DMS153 treated with DMSO at 0.1 percent for 48 hours (cell line): ENCODE measurements around the gene ASB10.

ENCODE experiments used
- DNase-seq: peaks from one replicate; lab custom pipeline; 2025; ENCODE audit not compliant: unreplicated experiment; lab: John Stamatoyannopoulos, UW

The ASB10 gene

DNA sequence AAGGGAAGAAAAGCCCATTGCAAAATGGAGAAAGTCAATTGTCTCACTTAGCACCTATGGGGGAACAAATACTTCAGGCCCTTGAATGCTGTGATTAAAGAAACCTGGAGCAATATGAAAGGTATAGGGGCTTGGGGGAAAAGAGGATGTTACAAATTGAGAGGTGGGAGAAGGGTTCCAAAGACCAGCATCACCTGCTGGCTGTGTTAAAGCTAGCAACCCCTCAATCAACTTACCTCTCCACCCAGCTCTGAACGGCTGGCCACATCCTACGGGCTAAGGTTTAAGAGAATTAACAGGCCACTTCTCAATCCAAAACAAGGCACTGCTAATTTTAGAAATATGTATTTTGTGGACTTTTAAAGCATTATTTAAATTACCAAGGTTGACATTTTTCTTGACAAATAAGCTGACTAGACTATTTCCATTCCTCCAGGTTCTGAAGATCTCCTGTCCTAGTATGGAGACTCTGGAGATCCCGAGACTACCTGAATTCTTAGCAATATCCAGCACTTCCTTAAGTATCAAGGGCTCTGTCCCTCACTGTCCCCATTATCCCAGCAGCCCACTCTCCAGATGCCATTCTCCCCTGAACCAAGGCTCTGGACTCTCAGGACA, 24.2 kb upstream of the ASB10 start:
- no peak for DNase-seq

DNA sequence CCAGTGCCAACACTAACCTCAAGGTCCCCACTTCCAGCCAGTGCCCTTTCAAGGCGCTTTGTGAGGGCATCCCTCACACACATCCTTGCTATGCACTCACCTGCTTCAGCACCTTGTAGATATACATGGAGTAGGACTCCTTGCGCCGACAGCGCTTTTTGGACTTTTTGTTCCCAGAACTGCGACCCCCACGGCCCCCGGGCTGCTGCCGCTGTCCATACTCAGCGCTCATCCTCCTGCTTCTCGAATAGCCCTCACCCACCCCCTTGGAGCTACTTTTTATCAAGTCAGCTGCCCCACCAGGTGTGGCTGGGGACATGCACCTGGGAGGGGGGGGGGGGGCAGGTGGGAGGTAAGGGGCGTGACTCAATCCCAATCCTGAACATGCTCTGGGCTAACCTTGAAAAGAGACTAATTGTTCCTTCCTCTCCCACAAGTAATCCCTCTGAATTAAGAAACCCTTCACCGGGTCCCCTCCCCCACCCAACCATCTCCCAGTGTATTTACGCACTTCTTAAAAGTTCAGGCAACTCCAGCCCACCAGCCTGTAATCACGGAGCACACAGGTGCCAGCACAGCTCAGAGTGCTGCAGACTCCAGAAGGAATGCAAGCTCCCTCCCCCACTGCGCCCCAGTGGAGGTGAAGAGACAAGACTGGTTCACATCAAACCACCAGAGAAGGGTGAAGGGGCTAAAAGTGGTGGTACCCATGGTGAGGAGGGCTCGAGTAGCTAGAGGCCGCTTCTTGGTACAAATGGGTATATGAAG, 23.2 kb upstream of the ASB10 start, which contains the start of gene H2BK1:
TSS of gene H2BK1 (minus strand) at position 402 of the 768 bp plus-strand sequence. CDS start at position 232, 170 bp downstream.
- DNase-seq: no peak

DNA sequence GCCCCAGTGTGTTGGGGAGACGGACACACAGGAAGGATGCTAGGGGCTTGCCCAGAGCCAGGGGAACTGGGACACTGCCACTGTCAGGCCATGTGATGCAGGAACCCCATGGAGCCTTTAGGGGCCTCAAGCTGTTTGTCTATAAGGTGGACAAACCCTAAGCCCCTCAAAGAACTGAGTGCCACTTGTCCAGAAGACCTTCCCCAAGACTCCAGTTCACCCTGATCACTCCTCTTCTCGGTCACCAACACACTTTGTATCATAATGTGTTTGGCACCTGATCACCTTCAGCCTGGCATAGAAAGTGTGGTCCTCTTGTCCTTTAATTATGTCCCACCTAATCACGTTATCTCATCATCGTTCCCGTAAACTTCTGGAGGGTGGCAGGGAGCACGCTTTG, 22.5 kb upstream of the ASB10 start:
- no peak for DNase-seq

DNA sequence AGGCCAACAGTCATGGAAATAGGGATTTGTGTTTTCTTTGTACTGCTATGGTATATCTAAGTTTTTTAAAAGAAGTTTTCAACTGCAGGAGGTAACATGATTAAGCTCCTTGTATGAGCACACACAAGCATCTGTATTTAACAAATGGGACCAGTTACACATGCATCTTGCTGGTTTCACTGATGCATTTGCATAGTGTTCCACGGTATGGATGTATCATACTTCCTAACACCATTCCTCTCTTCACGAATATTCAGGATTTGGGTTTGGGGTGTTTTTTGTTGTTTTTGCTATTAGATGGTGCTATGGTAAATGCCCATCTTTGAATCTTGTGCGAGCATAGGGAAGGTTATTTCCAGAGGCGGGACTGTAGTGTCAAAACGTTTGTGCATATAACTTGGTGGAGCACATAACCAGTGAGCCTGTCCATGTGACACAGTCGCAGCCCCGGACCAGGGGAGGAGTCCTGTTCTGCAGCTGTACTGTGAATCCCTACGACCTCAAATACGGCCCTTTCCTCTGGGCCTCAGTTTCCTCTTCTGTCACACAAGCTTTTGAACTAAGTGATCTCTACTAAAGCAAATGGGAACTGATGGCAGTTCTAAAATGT, 21.3 kb upstream of the ASB10 start:
- DNase-seq: no peak

DNA sequence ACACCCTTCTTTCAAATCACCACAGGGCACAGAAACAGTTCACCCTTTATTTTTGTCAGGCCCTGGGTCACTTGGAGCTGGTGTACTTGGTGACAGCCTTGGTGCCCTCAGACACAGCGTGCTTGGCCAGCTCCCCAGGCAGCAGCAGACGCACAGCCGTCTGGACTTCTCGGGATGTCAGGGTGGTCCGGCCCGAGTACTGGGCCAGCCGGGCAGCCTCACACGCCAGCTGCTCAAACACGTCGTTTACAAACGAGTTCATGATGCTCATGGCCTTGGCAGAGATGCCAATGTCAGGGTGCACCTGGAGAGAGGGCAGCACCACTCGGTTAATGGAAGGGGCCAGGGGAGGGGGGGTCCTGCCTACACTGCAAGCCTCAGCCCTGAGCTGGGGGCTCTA, 20.8 kb upstream of the ASB10 start:
- DNase-seq: no peak

GRCh38 chr7:151207315-151207714, 20.3 kb upstream of the ASB10 start:
- no peak for DNase-seq

DNA sequence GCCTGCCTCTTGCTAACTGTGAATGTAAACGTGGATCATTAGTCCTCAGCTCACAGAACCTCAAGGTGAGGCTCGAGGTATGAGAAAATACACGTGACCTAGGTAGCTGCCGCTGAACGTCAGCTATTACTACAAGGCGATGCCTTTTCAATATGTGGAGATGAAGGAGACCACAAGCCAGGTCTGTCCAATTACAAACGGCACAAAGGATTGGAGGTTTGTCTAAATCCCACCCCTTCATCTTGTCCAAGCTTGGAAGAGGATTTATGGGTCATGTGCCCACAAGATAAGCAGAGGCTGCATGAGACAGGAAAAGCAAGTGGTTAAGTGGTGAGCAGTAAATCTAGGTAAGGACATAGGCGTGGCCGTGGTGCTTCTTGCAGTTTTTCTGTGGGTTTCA, 19.9 kb upstream of the ASB10 start:
- no peak for DNase-seq

GRCh38 chr7:151205730-151206129, 18.7 kb upstream of the ASB10 start:
- DNase-seq: no peak

GRCh38 chr7:151204383-151205032, 17.5 kb upstream of the ASB10 start:
- no peak for DNase-seq

- no peak for DNase-seq
Measured at GRCh38 chr7:151202836-151203235, 15.8 kb upstream of the ASB10 start.

DNA sequence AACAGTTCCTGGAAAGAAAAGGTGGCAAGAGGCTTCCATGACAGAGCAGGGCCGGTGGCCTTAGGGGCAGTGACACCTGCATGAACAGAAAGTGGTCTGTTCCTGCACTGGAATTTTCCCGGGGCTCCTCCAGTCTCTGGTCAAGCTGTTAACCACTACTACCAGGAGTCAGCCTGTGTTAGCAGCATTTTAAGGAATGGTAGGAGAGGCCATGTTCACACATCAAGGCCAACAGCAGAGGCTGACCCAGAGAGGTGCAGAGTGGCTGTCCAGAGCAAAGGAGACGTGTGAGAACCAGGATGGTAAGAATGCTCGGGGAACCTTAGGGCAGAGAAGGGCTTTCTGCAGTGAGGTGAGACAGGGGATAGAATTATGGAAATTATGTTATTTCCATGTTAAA, 14.7 kb upstream of the ASB10 start:
- DNase-seq: no peak

GRCh38 chr7:151201344-151201743, 14.3 kb upstream of the ASB10 start:
- no peak for DNase-seq

- peak; percentile 25 for DNase-seq
Measured at GRCh38 chr7:151198945-151199848, 12.1 kb upstream of the ASB10 start.

DNA sequence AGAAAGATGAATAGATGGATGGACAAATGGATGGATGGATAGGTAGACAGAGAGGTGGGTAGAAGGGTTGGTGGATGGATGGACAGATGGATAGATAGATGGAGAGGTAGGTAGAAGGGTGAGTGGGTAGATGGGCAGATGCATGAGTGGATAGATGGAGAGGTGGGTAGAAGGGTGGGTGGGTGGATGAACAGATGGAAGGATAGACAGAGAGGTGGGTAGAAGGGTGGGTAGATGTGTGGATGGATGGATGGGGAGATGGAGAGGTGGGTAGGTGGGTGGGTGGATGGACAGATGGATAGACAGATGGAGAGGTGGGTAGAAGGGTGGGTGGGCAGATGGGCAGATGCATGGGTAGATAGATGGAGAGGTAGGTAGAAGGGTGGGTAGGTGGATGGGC, 10.9 kb upstream of the ASB10 start:
- DNase-seq: no peak

GRCh38 chr7:151195616-151196450, 8.8 kb upstream of the ASB10 start:
- DNase-seq: no peak

- DNase-seq: no peak
Measured at GRCh38 chr7:151194188-151194587, 7.1 kb upstream of the ASB10 start.

- no peak for DNase-seq
Measured at GRCh38 chr7:151193203-151193978, 6.3 kb upstream of the ASB10 start.

DNA sequence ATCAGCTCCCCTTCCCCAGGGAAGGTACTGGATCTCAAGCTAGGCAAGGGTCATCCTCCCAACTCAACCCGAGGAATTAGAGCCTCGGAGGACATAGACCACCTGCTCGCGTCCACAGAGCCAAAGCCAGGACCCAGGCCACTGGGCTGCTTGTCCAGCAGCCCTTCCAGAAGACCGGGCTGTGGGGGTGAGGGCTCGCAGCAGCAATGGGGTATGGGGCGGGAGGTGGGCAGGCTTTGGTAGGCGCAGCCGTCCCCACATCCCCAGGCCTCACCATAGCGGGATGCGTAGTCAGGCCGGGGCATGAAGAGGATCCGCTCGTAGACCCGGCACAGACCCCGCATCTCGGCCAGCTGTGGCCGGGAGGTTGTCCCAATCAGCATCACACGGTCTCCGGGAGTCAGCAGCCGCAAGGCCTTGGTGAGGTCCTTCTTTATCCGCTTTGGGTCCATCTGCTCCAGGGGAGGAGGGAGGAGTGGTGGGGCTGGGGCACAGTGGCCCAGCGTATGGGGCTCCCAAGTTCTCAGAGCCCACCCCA, 5.0 kb upstream of the ASB10 start:
- DNase-seq: no peak

DNA sequence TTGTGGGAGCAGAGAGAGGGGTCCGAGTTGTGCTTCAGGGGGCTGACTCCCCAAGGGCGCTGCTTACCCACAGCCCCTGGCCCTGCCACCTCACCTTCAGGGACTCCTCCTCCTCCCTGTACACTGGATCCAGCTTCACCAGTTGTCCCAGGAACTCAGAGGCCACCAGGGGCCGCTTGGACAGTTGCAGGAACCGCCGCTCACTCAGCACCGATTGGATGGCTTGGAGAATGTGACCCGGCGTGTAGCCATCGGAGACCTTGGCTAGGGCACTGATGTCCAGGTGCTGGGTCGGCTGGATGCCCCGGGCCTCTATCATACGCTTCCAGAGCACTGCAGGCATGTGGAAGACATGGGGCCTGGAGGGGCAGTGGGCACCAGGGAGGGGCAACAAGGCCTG, 4.5 kb upstream of the ASB10 start:
- no peak for DNase-seq
